OCI-LY3 (cell line): ENCODE results near the gene MYT1.

ENCODE experiments used
- CTCF ChIP-seq: fragments of 200-600, 300-600 bp; sonication (generic); IDR thresholded peaks from 2 replicates; pipeline ENCODE4 v1.5.1; 2014; ENCODE audit warnings: antibody characterized with exemption, low read length, low read depth
- EZH2phosphoT487 ChIP-seq: fragments of 200-600 bp; shearing (Covaris generic); IDR thresholded peaks from 2 replicates; pipeline ENCODE4 v1.6.1; 2018; ENCODE audit warnings: antibody characterized with exemption, mixed run types, low read depth

GRCh38 chr20:64244870-64245603 lies 80.8 kb downstream of the MYT1 start:
- TF ChIP-seq CTCF = no peak
- TF ChIP-seq EZH2phosphoT487 = no peak
